GM19395 (cell line): ENCODE results near the gene ACP6.

Source experiments
- ATAC-seq: cut with Tn5 transposase; IDR thresholded peaks from one replicate; pipeline ENCODE4 v1.9.1; 2021; ENCODE audit warnings: mild to moderate bottlenecking, moderate library complexity; ENCODE audit not compliant: unreplicated experiment

The ACP6 gene

DNA sequence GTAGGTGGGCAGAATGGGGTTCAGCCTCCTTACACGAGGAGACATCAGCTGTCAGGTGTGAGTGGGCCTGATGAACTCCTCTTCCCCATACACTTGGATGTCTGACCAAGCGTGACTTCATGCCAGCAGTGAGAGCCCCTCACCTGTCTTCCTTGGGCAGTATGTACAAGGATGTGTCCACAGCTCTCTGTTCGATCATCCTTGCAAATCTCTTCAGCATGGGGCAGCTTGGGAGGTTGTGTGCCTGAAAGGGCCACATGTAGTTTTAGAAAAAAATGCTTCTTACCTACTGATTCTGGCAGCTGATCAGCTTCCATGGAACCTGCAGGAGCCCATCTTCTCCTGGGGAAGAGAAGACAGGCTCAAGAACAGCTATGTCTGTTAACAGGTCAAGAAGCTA lies 18.0 kb downstream of the ACP6 start:
- no peak for ATAC-seq

- no peak for ATAC-seq
Observed at GRCh38 chr1:147651466-147651865, 18.9 kb downstream of the ACP6 start.

- no peak for ATAC-seq
Observed at GRCh38 chr1:147648933-147649332, 21.4 kb downstream of the ACP6 start.

- no peak for ATAC-seq
Observed at GRCh38 chr1:147647796-147648633, 22.3 kb downstream of the ACP6 start.

GRCh38 chr1:147643974-147644373 lies 26.4 kb downstream of the ACP6 start:
- ATAC-seq: no peak

DNA sequence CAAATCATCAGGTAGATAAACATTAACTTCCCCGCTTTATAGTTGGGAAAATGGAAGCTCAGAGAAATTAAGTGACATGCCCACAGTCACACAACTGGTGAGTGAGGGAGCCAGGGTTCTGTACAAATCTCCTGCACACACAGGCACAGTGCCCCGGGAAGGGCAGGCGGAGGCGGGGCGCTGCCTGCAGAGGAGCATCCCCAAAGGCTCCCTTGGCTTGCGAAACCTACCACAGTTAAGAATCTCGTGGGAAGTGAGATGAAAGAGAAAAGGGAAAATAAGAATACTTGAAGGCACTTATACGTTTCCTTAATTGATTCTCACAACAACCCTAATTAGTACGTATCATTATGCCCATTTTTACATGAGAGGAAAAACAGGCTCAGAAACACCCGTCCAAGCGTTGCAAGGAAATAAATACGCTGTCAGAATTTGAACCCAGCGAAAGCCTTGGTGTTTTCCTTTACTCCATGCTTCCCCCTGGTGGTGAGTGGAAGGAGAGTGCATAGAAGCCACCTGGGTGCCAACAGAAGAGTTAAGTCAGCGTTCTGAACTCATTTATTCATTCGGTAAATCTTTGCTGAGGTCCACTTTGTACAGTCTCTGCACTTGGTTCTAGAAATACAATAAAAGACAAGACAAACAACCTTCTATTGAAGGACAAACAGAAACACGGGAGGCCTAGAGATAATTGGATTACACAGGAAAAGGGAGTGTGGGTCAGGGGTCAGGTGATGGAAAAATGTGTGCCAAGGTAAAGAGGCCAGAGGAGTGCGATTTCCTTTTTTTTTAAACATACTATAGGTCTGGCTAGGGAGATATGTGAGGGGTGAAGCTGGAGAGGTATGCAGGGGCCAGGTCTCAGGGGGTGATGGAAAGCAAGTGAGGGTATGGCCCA lies 28.4 kb downstream of the ACP6 start:
- ATAC-seq: no peak

DNA sequence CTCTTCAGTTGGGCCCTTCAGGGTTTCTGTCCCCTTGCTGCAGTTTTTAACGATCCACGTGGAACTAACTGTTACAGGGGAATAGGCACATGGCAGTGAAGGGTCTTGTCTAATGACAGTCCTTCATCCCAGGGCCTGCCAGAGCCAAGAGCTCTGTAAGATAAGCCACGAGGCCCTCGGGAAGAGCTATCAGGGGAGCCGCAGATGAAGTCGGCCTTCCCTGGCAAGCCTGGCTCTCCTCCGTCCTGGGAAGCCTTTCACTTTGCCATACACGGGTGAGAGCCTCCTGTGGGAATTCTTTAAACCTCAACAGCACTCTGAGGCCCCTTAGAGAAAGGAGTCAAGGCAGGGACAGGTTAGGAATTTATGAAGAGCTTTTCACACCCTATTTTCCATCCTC lies 29.0 kb downstream of the ACP6 start:
- ATAC-seq: no peak

DNA sequence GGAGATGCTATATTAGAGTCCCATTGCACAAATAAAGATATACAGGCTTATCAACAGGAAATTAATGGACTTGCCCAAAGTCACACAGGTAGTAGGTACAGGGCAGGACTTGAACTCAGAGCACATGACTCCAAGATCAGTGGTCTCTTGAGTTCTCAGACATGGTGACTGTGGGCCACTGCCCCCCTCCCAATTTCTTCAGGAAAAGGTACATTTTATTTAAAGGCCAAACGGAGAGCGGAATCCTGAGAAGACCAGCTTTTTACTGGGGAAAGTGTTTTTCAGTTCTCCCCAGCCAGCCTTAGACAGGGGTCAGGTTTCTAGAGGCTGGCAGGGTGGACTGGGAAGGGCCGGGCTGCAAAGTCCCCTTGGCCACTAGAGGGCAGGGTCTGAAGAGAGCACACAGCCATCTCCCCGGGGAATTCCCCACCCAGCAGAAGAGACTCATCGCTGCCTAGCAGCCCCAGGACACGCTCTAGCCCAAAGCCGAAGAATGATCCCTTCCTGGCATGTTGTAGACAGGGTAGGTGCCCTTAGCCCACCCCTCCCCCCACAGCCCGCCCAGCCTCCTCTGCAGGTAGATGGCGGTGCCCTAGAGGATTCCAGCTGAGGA lies 29.7 kb downstream of the ACP6 start:
- peak; percentile 93 for ATAC-seq

GRCh38 chr1:147636314-147636713 lies 34.0 kb downstream of the ACP6 start:
- ATAC-seq: no peak

GRCh38 chr1:147635342-147635741 lies 35.0 kb downstream of the ACP6 start:
- ATAC-seq: no peak

DNA sequence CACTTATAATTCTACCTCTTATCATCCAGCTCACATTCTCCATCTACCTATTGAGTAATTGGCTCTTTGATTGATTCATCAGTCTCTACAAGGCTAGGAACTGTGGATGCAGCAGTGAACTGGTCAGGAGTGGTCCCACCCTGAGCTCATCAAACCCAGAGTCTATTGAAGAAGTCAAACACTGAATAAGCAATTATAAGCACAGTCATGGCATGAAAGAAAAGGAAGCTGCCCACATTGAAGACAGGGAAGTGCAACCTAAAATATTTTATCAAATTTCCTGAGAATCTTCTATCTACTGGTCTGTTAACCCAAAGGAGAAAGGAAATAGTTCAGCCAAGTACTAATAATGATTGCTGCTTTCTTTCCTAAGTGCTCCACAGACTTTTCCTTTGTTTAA lies 35.7 kb downstream of the ACP6 start:
- no peak for ATAC-seq

DNA sequence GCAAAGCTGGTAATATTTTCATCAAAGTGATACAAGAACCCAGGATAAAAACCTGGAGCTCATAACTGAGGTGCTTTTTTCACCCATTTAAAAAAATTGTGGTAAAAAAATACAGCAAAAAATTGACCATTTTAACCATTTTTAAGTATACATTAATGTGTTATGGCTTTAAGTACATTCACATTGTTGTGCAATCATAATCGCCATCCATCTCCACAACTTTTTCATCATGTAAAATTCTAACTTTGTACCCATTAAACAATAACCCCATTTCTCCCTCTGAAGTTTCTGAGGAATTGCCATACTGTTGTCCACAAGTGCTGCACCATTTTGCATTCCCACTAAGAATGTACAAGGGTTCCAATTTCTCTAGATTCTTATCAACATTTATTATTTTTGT lies 36.6 kb downstream of the ACP6 start:
- no peak for ATAC-seq

DNA sequence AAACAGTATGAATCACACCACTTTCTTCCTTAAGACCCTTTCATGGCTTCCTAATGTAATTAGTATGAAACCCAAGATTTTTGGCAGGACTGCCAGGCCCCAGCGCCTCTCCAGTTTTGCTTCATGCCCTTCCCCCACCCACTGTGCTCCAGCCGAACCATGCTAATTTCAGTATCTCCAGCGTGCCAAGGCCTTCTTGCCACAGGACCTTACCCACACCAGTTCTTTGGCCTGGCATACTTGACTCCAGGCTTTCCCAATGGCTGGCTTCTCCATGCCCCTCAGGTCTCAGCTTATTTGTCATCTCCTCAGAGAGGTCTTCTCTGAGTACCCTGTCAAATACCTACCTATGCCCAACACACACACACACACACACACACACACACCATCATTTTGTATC lies 38.5 kb downstream of the ACP6 start:
- ATAC-seq: no peak

- ATAC-seq: no peak
Observed at GRCh38 chr1:147630447-147630846, 39.9 kb downstream of the ACP6 start.

DNA sequence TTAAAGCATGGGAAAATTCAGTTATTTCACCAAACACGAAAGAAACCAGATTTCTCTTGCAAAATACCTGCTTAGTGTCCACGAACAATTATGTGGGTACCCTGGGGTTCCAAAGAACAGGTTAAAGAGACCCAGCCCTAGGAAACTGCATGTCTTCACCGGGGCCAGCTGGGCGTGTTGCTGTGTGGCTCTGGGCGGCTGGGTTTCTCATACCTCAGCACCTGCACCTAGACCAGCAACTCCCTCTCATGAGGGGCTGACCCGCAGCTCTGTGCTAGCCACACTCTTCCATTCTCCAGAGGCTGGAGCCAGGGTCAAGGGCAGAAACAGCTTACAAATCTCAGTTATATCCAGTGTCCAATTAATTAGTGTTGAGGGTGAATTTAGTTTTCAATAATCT lies 40.3 kb downstream of the ACP6 start:
- ATAC-seq: no peak

DNA sequence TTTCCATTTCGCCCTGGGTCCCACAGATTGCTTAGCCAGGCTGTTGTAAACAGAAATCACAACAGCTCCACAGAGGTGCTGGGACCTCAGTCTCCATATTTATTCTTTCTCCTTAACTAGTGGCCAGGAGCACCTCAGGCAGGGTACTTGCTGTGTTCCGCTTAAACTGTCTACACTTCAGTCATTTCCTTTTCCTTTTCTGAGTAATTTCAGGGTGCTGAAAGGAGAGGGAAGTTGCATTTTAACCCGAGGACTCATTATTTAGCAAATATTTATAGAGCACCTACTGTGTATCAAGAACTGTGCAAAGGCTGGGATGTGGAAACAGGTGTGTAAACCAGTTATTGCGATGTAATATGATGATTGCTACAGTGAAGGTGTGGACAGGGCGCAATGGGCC lies 41.9 kb downstream of the ACP6 start:
- ATAC-seq: no peak

GRCh38 chr1:147627435-147628110 lies 42.8 kb downstream of the ACP6 start:
- no peak for ATAC-seq

GRCh38 chr1:147626739-147627138 lies 43.6 kb downstream of the ACP6 start:
- no peak for ATAC-seq

GRCh38 chr1:147626291-147626690 lies 44.0 kb downstream of the ACP6 start:
- no peak for ATAC-seq

GRCh38 chr1:147625362-147625995 lies 44.8 kb downstream of the ACP6 start:
- ATAC-seq: no peak

DNA sequence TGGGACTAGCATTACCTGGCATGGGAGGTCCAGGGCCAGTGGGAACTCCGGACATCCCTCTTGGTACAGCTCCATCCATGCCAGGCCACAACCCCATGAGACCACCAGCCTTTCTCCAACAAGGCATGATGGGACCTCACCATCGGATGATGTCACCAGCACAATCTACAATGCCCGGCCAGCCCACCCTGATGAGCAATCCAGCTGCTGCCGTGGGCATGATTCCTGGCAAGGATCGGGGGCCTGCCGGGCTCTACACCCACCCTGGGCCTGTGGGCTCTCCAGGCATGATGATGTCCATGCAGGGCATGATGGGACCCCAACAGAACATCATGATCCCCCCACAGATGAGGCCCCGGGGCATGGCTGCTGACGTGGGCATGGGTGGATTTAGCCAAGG lies 45.8 kb downstream of the ACP6 start:
- ATAC-seq: no peak
